ENCODE results near the gene SSC5D. TPM values are rescaled to one million over a fixed set of nuclear protein-coding genes. Genes with fewer than 3 reads are reported as not detected.

The SSC5D gene
- total RNA-seq, 1 experiment from 2014 or later: 1.5 TPM

- TF ChIP-seq CTCF (IDR thresholded peaks at IDR 0.05 in 2 of 3, conservative IDR thresholded peaks at IDR 0.05 in 1 of 3; ENCODE audit: borderline replicate concordance in 1 of 3, insufficient read depth in 1 of 3, low read depth in 2 of 3, low read length in 2 of 3) (no peak), SRF (IDR thresholded peaks at IDR 0.05; ENCODE audit: low read depth) (no peak)
Measured at GRCh38 chr19:55443045-55443823, 45.0 kb upstream of the SSC5D start, which contains the start of gene SHISA7 (continued).

GRCh38 chr19:55443824-55444480 lies 44.3 kb upstream of the SSC5D start:
- Histone ChIP-seq H3K4me3 (replicated peaks in 1 of 2; ENCODE audit: low read depth in 1 of 2, low read length in 2 of 2) (no peak overlapping the region), H3K27ac (ENCODE audit: low read depth, low read length) (no peak overlapping the region), H3K4me2 (ENCODE audit: low read length) (no peak overlapping the region), H3K9ac (ENCODE audit: low read length) (no peak overlapping the region), H3K9me3 (ENCODE audit: control insufficient read depth in 1 of 2, insufficient read depth in 1 of 2, low read depth in 1 of 2, low read length in 2 of 2) (no peaks in the 10 kb centered on the region), H3K9me2 (ENCODE audit: insufficient read depth) (no peaks in the 10 kb centered on the region), H3K27me3 (ENCODE audit: insufficient read depth, low read length) (peaks cover 19% of the 10 kb centered on the region; the same call in 1 of the 2 replicates), H3K4me1 (ENCODE audit: control insufficient read depth in 1 of 2, insufficient read depth in 2 of 2, low read length in 2 of 2) (peaks cover 0 to 10% of the 10 kb centered on the region in 2 experiments; a peak in 2 of 4 replicates), H3K36me3 (ENCODE audit: control insufficient read depth in 1 of 2, insufficient read depth in 2 of 2, low read length in 2 of 2) (no peaks in the 10 kb centered on the region), H2AFZ (ENCODE audit: low read depth, low read length, poor library complexity, severe bottlenecking) (no peak overlapping the region), H4K20me1 (ENCODE audit: insufficient read depth) (no peaks in the 10 kb centered on the region), H3K79me2 (ENCODE audit: insufficient read depth, low read length) (no peaks in the 10 kb centered on the region)
- RAD21 ChIA-PET (ENCODE audit: low non-redundant PET in 1 of 2, low total read pairs in 2 of 2, uncharacterized antibody in 2 of 2, unreplicated experiment in 2 of 2): no interaction called here
- no peak for ATAC-seq
- BruUV-seq (replicated peaks): no TSS peak
- DNase-seq (ENCODE audit: low read depth, low spot score): no peak
- CTCF ChIA-PET: no interaction called here
- POLR2A ChIA-PET: no interaction called here
- intact Hi-C loops (cut with micrococcal nuclease): loop anchor here (10.0 kb wide), 1 partner anchor 229 kb away; no protein-coding TSS in a partner anchor
- no peak for TF ChIP-seq EZH2 (IDR thresholded peaks at IDR 0.05)
- TF ChIP-seq ZNF274 (IDR thresholded peaks at IDR 0.05; ENCODE audit: low read depth, low read length): no peak
- no peak for TF ChIP-seq POLR2AphosphoS5 (IDR thresholded peaks at IDR 0.05; ENCODE audit: low read depth, low read length)
- TF ChIP-seq ZBTB33 (IDR thresholded peaks at IDR 0.05; ENCODE audit: extremely low read depth, insufficient replicate concordance, low read length): no peak
- no peak for TF ChIP-seq RAD21 (IDR thresholded peaks at IDR 0.05; ENCODE audit: low read depth)
- no peak for TF ChIP-seq ELF1 (IDR thresholded peaks at IDR 0.05; ENCODE audit: borderline replicate concordance, low read depth)
- TF ChIP-seq FOSL1 (IDR thresholded peaks at IDR 0.05; ENCODE audit: low read depth): no peak
- TF ChIP-seq SRF (IDR thresholded peaks at IDR 0.05; ENCODE audit: low read depth): no peak
- no peak for TF ChIP-seq POLR2A (IDR thresholded peaks at IDR 0.05; ENCODE audit: borderline replicate concordance, extremely low read depth, insufficient read depth, insufficient read length)
- no peak for TF ChIP-seq REST (IDR thresholded peaks at IDR 0.05; ENCODE audit: low read depth)
- TF ChIP-seq JUND (IDR thresholded peaks at IDR 0.05): no peak
- TF ChIP-seq EGR1 (IDR thresholded peaks at IDR 0.05; ENCODE audit: low read depth): no peak
- no peak for TF ChIP-seq ZFX (IDR thresholded peaks at IDR 0.05)
- TF ChIP-seq CEBPB (IDR thresholded peaks at IDR 0.05; ENCODE audit: low read depth): no peak
- TF ChIP-seq SP1 (IDR thresholded peaks at IDR 0.05; ENCODE audit: low read depth): no peak
- no peak for TF ChIP-seq CBX3 (IDR thresholded peaks at IDR 0.05; ENCODE audit: low read depth)
